ENCODE measurements around the gene MAP1LC3B.
"Not testable (repeated sequence)": the region's sequence is repeated elsewhere in the genome, so short reads cannot be mapped to it uniquely, and the experiment has no call there.

The MAP1LC3B gene

DNA sequence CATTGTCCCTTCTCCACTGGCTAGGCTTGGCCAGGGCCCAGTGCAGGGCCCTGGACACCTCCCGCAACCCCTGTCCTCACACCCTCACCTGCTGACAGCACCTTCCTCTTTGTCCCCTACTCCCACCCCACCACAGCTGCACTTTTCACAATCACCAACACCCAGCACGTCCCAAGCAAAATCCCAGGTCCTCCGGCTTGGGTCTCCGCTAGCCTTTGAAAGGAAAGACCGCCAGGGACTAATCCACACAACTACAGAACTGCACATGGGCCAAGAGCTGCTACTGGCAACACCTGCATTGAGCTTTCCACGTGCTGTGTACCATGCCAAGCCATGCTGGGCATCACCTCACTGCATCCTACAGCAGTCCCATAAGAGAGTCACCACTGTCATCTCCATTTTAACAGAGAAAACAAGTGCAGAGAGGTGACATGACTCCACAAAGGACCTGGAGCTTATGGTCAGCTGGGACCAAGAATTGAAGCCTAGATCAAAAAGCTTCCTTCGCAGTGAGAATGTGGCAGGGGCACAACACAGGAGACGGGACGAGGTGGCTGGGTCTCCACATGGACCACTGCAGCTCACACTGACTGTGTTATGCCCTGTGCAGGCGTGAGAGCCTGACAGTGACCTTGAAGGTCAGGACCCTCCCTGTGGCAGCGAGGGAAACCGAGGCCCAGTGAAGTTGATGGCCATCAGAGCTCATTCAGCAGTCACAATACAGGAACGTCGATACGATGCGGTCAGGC lies 31.1 kb upstream of the MAP1LC3B start:
- no peak for DNase-seq (ENCODE audit: low read depth in 2 of 3, low spot score in 2 of 3)

DNA sequence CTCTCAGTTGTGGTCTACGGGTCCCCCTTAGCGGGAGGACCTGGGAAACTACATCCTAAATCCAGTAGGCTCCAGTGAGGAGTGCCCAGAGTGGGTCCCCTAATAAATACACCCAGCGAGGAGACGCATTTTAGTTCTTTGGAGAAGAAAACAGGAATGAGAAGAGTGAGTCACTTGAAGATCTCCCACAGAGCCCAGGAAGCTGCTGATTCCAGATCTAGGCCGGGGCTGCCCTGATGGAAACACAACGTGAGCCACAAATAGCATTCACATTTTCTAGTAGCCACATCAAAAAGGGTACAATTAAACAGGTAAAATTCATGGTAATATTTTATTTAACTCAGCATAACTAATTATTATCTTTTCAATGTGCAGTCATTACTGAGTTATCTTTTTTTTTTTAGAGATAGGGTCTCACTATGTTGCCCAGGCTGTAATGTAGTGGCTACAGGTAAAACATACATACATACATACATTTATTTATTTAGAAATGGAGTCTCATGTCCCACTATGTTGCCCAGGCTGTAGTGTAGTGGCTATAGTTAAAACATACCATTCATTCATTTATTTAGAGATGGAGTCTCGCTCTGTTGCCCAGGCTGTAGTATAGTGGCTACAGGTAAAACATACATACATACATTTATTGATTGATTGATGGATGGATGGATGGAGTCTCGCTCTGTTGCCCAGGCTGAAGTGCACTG lies 30.1 kb upstream of the MAP1LC3B start:
- DNase-seq (ENCODE audit: low read depth in 2 of 3, low spot score in 2 of 3) = no peak

DNA sequence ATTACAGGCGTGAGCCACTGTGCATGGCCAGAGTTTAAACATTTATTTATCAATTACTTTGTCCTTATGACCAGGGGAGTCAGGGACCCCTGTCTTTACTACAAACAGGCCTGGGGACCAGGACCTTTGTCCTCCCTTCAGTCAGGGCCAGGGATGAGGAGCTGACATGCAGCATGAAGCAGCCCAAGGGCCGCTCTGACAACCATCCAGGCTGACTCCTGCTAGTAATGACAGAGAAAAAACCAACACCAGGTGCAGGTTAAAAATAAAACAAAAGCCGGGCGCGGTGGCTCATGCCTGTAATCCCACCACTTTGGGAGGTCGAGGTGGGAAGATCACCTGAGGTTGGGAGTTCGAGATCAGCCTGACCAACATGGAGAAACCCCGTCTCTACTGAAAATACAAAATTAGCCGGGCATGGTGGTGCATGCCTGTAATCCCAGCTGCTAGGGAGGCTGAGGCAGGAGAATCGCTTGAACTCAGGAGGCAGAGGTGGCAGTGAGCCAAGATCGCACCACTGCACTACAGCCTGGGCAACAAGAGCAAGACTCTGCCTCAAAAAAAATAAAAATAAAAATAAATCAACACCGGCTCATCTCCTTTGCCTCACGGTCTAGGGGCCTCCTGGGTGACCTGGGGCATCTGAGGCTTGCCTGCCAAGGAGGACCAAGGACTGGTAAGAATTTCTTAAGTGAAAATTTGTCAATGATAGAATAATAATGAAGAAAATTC lies 29.1 kb upstream of the MAP1LC3B start:
- not testable (repeated sequence) for DNase-seq (ENCODE audit: low read depth in 2 of 3, low spot score in 2 of 3)

DNA sequence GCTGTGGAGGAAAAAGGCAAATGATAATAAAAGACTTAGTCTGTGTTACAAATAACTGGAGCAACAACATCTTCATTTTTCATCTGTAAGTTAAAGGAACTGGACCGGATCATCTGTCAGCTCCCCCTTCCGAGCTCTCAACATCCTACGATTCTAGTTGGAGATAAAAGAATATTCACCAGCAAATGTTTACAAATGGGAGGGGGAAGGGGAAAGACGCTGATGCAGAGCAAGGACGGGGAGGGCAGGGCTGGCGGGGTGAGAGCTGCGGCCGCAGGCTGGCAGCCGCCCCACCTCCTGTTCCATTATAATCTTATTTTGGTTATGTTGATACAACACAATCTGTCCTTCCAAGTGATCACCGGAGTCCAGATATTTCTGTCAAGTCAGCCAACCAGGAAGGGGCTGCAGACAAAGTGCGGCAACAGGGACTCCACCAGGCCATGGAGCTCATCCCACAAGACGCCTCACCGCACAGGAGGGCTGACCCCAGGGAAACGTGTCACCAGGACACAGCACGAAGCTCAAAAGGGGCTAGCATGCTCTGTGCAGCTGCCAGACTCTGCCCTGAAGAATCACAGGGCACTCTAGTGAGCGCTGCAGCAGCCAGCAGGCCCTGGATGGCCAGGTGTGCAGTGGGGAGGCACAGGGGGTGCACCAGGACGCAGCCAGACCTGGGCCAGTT lies 28.2 kb upstream of the MAP1LC3B start:
- DNase-seq (ENCODE audit: low read depth in 2 of 3, low spot score in 2 of 3) = no peak

DNA sequence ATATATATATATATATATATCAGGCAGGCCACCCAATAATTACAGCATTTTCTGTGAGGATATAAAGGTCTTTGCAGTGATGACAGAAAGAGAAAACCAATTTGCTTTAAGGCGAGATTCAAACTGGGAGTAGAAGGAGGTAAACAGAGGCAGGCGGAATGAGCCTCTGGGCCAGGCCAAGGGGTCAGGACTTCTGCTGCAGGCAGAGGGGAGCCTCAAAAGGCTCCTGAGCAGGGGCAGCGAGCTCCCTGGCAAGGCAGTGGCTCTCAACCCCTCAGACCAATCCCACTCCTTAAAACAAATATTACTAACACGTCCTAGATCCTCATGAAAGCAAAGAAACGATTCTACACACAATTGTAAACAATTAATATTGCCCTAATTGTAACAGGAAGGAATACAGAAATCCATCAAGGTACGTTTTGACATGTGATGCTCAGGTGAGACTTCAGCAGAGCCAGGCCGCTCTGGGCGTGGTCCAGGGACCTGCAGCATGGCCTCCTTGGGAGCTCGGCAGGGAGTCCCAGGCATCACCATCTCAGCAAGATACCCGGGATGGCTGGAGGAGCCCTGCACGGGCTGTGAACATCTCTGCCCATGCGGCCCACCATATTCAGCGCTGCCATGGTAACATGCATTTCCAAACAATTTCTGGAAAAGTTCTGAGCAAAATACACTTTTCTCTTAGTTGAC lies 27.0 kb upstream of the MAP1LC3B start:
- DNase-seq (ENCODE audit: low read depth in 2 of 3, low spot score in 2 of 3) = no peak

DNA sequence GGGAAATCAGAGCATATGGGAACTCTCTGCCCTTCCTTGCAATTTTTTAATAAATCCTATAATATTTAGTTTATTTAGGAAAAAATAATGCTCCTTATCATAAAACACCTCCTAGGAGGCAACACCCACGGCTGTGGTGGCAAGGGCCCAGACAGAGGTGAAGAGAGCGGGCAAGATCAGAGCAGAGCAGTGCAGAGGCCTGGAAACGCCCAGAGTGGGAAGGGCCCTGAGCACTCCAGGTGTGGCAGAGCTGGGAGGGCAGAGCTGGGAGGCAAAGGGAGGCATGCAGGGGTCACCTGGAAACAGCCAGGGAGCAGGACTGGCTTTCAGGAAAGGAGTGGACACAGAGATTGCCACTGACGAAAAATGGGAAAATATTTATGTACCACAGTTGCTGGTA lies 25.8 kb upstream of the MAP1LC3B start:
- DNase-seq (ENCODE audit: low read depth in 2 of 3, low spot score in 2 of 3) = no peak

DNA sequence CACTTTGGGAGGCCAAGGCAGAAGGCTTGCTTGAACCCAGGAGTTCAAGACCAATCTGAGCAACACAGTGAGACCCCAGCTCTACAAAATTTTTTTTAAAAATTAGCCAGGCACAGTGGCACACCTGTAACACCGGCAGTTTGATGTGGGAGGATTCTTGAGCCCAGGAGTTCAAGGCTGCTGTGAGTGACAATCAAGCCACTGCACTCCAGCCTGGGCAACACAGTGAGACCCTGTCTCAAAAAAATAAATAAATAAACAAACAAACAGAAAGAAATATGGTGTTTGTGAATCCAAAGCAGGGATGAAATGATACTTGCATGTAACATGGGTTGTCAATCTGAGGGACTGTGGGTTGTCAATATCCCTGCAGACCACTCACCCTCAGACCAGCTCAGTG lies 25.2 kb upstream of the MAP1LC3B start:
- no peak for DNase-seq (ENCODE audit: low read depth in 2 of 3, low spot score in 2 of 3)

DNA sequence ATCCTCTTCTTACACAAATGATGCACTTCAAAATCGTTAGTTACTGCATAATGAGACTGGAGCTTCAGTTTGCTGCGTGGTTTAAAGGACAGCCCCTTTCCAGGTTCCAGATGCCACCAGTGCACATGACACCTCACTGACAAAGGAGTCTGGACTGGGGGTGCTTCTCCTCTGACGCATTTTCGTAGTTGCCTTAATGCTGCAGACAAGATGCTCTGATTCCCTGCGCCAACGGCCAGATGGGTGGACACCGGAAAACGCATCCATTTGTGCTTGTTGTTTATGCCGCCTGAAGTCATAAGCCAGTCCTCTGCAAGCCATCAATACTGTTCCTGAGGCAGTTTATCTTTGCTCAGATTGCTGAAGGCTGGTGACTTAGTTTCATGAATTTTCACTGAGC lies 24.6 kb upstream of the MAP1LC3B start:
- no peak for DNase-seq (ENCODE audit: low read depth in 2 of 3, low spot score in 2 of 3)

DNA sequence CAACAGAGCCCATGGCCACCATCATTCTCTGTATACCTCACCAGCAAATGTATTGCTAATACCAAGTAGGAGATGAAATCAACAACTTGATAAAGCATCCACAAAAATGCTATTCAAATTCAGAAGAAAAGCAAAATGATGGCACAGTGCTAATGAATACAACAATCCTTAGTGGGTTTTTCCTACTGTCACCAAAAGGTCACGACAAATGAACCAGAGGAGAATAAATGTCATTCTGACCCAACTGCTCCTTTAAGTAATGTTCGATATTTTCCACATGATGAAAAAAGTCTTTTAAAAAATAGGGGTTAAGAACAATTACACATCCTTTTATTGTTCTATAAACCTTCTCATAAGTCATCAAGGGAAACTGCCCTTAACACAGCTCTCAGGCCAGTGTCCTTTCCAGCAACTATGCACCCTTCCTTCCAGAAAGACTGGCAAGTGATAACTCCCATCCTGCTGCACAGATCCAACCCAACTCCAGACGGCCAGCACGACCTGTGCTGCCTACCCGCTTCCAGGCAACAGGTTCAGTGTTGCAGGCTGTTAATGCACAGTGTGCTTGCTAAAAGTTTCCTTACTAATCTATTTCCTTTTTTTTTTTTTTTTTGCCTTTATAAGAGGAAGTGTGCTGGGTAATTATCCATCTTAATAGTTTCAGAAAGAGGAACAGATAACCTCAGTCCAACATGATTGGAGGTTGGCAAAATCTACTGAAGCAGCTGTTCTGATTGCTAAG lies 23.9 kb upstream of the MAP1LC3B start:
- DNase-seq (ENCODE audit: low read depth in 2 of 3, low spot score in 2 of 3) = no peak

DNA sequence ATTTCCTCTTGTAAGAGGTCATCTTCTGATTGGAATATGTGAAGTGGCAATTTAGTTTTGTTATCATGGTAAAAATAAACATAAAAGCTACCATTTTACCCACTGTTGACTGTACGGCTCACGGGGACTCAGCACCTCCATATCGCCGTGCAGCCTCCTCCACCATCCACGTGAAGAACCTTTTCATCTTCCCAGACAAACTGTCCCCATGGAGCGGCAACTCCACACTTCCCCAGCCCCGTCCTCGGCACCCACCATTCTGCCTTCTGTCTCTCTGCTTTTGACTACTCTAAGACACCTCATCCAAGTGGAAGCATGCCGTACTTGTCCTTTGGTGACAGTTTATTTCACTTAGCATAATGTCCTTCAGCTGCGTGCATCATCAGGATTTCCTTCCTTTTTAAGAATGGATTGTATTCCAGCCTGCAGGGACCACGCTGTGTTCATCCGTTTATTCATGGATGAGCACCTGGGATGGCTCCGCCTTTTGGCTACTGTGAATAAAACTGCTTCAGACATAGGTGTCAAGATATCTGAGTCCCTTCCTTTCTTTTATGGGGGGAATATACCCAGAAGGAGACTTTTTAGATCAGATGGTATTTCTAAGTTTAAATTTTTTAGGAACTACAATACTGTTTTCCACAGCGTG lies 22.9 kb upstream of the MAP1LC3B start:
- DNase-seq (ENCODE audit: low read depth in 2 of 3, low spot score in 2 of 3) = no peak

DNA sequence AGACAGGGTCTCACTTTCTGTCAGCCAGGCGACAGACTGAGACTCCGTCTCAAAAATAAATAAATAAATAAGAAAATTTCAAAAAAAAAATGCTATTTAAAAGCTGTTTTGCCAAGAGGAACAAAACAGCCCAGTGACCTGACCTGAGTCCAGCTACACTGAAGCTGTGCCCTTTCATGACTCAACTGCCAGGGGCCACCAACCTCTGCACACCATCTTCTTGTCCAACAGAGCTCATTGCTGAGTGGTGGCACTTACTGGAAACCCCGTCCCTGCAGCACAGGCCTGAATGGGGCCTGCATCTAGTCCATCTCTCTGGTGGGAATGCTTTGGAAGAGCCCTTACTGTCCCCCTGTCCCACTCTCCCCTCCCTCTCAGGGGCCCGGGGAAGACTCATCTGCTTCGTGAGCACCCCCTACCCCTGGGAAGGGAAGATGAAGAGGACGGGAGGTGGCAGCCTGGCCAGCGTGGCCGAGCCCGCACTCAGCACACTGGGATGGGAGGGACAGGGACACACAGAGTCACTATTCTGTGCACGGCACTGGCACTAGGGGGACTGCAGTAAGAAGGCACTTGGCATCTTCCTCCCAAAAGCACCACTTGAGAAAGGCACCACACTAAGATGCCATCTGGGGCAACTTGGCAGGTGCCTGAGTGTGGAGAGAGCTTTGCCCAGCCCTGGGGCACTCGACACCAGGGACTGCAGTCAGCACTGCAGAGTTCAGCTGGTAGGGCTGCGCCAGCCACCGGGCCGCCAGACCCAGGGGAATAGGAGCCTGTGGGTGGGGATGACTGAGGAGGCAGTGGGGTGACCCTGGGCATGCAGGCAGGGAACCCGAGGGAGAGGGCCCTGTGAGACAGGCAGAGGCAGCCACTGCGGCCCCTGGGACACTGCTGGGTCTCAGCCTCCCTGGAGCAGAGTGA lies 22.1 kb upstream of the MAP1LC3B start:
- no peak for DNase-seq (ENCODE audit: low read depth in 2 of 3, low spot score in 2 of 3)

DNA sequence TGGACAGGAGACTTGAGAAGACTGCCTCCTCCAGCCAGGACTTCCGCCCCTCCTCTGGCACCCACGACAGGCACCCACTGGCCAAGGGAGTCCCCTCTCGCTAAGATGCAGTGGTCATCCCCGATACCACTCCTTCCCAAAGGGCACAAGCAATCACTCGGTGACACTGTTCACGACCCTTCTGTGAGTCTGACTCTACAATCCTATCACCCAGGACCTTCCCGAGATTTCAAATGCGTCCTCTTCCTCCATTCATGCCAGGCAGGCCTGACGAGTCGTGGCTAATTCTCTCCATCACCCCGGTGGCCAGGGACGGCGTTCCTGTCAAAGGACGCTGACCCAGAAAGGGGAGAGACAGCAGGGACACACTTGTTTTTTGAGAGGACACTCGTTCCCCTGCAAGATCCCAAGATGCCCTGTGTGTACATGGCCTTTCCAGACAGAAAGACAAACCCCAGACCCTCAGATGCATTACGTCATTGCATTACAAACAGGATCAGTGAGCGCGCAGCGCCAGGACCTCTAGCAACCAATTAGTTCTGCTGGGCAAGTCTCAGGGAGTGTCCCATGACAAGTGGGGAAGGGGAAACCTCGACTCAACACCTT lies 20.8 kb upstream of the MAP1LC3B start:
- DNase-seq (ENCODE audit: low read depth in 2 of 3, low spot score in 2 of 3) = no peak

DNA sequence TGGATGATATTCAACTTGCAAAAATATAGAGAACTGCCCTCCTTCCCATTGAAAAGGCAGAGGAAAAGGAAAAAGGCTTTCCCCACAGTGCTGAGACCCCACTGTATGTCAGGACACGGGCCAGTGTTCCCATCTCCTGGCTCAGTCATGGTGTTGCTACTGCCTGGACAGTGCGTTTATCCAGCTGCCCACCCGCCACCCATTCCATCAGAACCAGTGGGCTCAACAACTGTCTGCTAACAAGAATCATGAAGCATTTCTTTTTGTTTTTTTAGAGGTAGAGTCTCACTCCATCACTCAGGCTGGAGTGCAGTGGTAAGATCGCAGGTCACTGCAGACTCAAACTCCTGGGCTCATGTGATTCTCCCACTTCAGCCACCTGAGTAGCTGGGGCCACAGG lies 19.8 kb upstream of the MAP1LC3B start:
- no peak for DNase-seq (ENCODE audit: low read depth in 2 of 3, low spot score in 2 of 3)

DNA sequence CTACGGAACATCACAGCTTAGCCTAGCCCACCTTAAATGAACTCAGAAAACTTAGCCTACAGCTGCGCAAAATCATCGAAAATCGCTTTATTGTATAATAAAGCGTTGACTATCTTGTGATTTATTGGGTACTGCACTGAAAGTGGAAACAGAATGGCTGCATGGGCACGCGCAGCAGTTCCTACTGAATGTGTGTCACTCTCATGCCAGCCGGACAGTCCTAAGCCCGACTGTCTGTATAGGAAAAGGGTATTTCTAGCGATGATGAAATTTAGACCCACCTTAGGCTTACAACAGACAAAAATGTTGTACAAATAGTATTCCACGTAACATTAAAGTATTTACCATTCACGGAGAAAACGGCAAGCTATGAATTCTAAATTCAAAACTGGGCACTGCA lies 17.8 kb upstream of the MAP1LC3B start:
- no peak for DNase-seq (ENCODE audit: low read depth in 2 of 3, low spot score in 2 of 3)

DNA sequence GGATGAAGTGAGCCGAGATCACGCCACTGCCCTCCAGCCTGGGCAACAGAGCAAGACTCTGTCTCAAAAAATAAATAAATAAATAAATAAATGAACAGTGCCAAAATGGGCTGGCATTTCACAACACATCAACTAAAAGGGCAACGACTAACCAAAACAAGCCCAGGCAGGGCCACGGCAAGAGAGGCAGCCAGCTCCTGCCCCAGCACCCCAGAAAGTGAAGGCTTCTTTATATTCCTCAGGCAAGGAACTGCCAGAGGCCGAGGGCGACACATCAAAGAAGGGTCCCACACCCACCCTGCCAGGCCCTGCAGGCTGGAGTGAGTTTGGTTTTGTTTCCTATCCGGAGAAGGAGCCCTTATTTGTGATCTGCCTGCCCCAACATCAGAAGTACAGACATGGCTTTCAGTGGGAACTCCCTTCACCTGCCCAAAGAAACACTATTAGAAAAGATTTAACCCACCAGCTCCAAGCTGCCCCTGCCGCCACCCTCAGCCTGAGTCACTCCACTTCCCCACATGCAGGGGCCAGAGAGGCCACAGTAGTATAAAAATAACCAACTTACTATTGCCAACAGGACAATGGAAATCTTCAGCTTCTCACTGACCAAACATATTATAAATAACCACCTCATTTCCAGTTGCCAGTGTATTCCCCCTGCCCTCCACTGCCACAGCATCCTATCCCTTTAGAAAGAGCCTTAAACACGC lies 16.6 kb upstream of the MAP1LC3B start:
- no peak for DNase-seq (ENCODE audit: low read depth in 2 of 3, low spot score in 2 of 3)

DNA sequence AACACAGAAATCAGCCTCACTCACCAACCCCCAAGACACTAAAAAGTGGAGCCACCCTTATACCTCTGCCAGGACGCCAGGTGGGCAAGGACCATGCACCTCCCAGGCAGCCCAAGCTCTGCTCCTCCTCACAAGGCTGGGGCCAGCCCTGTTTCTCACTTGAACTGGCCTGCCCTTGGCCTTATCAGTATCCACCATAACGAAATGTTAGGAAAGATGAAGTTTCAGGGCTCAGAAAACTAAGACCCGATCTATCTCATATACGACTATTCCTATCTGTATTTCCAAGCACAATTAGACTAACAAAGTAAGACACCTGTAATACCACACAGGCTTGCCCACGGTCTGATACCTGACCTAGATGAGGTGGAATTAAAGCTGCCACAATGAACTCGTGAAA lies 15.5 kb upstream of the MAP1LC3B start:
- no peak for DNase-seq (ENCODE audit: low read depth in 2 of 3, low spot score in 2 of 3)

DNA sequence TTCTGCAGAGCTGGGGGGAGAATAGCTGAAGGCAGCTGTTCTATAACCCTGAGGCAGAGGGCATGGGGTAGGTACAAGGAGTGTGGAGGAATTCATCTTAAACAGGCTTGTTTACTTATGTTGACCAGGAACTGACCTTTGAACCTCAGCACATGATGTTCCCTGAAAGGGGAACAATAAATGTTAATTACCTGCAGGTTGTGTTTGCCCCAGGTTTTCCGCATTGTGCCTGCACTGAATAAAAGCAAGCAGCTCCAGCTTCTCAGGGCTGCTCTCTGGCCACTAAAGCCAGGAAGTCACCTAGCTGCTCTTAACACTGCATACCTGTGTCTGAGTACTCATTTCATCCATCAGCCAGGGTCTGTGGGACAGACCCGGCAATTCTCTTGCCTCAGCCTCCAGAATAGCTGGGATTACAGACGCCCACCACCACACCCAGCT lies 12.8 kb upstream of the MAP1LC3B start:
- not testable (repeated sequence) for DNase-seq (ENCODE audit: low read depth in 2 of 3, low spot score in 2 of 3)

DNA sequence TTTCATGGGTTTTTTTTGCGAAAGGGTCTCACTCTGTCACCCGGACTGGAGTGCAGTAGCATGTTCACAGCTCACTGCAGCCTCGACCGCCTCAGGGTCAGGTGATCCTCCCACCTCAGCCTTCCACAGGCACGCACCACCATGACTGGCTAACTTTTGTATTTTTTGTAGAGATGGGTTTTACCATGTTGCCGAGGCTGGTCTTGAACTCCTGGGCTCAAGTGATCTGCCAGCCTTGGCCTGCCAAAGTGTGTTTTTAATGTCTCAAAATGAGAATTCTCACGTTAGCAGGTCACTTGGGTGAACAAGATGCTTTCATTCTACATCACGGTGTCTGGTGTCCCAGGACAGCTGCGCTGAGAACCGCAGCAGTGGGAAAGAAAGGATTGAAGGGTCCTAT lies 11.7 kb upstream of the MAP1LC3B start:
- DNase-seq (ENCODE audit: low read depth in 2 of 3, low spot score in 2 of 3) = no peak
